NK-92 (cell line): ENCODE results near the gene VPREB1.
"Not testable (repeated sequence)": the region's sequence is repeated elsewhere in the genome, so short reads cannot be mapped to it uniquely, and the experiment has no call there.

Source experiments
- DNase-seq: peaks from one replicate; lab custom pipeline; 2025; ENCODE audit not compliant: unreplicated experiment; lab: John Stamatoyannopoulos, UW

VPREB1 gene

GRCh38 chr22:22245256-22245909, 797 bp downstream of the VPREB1 start:
- no peak for DNase-seq

GRCh38 chr22:22245935-22246525, 1.4 kb downstream of the VPREB1 start:
- DNase-seq, result no peak

DNA sequence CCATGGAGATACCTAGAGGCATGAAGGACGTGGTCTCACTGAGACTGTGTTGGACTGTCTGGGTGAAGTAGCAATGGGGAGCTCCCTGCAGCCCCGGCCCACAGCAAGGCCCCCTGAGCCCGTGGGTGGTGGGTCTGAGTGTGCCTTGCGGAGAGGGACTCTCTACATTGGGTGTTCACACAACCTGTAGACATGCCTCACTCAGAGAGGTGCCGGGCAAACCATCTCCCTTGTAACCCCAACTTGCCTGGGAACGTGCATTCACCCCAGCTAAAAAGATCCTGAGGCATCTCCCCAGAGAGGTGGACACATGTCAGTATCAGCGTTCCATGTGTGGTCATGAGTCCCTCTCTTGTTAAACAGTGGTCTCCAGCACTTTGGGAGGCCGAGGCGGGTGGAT, 2.1 kb downstream of the VPREB1 start:
- no peak for DNase-seq

DNA sequence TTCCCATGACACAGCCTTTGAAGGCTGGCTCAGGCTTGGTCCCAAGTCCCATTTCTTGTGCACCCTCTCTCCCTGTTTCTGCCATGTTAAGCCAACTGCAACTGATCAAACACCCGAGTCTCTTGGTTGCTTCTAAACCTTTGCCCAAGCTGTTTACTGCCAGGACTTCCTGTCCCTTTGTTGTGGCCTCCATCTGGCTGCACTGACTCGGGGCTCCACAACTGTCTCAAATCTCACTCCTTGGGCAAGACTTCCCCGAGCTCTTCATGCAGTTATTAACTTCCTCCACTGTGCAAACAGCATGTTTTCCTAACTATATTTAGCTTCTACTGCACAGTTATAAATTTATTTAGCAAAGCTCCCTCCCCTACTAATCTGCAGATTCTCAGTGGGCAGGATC, 4.3 kb downstream of the VPREB1 start:
- DNase-seq, result no peak

DNA sequence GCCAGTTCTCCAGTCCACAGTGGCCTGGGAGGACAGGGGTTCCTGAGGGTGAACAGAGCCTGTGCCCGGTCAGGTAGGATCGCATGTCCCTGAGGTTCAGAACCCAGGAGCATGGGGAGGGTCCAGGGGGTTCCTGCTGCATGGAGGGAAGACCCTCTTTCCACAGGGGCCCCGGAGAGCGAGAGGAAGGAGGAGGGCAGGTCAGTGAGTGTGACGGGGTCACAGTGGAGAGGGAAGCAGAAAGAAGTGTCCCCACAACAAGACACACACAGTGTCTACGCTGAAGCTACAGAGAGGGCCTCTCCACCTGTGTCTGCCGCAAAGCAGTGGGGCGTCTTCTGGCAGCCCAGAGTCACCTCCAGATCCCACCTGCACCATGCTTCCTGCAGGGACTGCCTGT, 6.1 kb downstream of the VPREB1 start:
- not testable (repeated sequence) for DNase-seq

GRCh38 chr22:22256133-22256532, 11.5 kb downstream of the VPREB1 start:
- not testable (repeated sequence) for DNase-seq

DNA sequence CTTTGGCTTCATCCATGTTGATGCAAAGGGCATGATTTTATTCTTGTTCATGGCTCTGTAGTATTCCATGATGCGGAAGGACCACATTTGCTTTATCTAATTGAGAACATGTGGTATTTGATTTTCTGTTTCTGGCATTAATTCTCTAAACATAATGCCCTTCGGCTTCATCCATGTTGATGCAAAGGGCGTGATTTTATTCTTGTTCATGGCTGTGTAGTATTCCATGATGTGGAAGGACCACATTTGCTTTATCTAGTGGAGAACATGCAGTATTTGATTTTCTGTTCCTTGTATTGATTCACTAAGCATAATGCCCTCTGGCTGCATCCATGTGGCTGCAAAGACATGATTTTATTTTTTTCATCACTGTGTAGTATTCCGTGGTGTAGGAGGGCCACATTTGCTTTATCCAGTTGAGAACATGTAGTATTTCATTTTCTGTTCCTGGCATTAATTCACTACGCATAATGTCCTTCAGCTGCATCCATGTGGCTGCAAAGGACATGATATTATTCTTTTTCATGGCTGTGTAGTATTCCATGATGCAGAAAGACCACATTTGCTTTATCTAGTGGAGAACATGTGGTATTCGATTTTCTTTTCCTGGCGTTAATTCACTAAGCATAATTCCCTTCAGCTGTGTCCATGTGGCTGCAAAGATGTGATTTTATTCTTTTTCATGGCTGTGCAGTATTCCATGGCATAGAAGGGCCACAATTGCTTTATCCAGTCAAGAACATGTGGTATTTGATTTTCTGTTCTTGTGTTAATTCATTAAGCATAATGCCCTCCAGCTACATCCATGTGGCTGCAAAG, 14.2 kb downstream of the VPREB1 start:
- DNase-seq, result not testable (repeated sequence)

GRCh38 chr22:22260169-22260568, 15.6 kb downstream of the VPREB1 start:
- DNase-seq, result not testable (repeated sequence)

DNA sequence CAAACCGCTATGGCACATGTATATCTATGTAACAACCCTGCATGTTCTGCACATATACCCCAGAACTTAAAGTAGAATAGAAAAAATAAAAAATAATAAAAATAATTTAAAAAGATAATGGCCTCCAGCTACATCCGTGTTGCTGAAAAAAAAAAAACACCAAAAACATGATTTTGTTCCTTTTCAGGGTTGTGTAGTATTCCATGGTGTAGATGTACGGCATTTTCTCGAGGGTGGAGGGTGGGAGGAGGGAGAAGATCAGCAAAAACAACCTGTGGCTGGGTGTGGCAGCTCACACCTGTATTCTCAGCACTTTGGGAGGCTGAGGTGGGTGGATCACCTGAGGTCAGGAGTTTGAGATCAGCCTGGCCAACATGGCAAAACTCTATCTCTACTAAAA, 16.0 kb downstream of the VPREB1 start:
- DNase-seq, result not testable (repeated sequence)

DNA sequence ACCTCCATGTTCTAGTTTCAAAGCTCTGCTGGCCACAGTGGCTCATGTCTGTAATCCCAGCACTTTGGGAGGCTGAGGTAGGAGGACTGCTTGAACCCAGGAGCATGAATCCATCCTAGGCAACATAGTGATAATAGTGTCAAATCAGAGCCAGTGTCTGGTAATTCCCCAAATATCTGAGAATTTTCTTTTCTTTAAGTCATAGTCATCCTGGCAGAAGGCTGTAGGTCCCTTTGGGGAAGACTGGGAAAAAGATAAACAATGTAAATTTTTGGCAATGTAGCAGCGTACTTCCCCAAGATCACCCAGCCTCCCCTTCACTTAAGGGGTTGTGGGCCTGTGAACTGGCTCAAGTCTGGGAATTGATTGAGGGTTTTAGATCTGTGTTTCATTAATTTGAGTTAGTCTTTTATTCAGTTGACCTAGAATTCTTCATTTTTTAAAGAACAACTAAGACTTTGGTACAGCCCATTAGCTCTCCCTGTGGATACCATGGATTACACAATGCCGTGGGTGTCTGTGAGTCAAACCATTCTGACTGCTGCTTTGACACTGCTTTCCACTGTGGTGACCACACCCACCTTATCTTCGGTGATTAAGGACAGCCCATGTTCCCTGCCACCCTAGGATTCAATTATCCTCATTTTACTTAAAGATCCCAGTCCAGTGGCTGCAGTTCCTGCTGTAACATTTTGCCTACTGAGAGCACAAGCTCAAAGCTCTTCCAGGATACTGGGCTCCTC, 17.9 kb downstream of the VPREB1 start:
- DNase-seq, result not testable (repeated sequence)

GRCh38 chr22:22263823-22264222, 19.2 kb downstream of the VPREB1 start:
- DNase-seq, result not testable (repeated sequence)

- DNase-seq, result not testable (repeated sequence)
Observed at GRCh38 chr22:22270036-22270676, 25.6 kb downstream of the VPREB1 start.

GRCh38 chr22:22277423-22277822, 32.8 kb downstream of the VPREB1 start:
- DNase-seq, result not testable (repeated sequence)

- not testable (repeated sequence) for DNase-seq
Observed at GRCh38 chr22:22284962-22285756, 40.6 kb downstream of the VPREB1 start.

- not testable (repeated sequence) for DNase-seq
Observed at GRCh38 chr22:22286390-22287105, 42.0 kb downstream of the VPREB1 start.

GRCh38 chr22:22287106-22287626, 42.6 kb downstream of the VPREB1 start:
- not testable (repeated sequence) for DNase-seq

DNA sequence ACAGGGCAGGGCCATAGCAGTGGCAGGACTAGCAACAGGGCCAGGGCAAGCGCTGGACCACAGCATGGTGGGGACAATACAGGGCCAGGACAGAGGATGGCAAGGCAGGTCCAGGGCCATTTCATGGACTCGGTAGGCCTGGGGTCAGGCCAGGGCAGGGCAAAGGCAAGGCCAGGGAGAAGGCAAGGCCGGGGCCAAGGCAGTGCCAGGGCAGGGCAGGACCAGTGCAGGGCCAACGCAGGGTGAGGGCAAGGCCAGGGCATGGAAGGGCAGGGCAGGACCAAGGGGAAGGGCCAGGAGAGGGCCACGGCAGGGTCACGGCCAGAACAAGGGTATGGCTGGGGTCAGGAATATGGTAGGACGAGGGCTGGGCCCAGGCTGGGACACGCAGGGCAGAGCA, 45.1 kb downstream of the VPREB1 start:
- DNase-seq, result not testable (repeated sequence)

GRCh38 chr22:22291129-22291806, 46.7 kb downstream of the VPREB1 start:
- not testable (repeated sequence) for DNase-seq
